ENCODE data around the gene SEMA3F.

Gene SEMA3F

GRCh38 chr3:50158530-50159146 is 3.5 kb downstream of the SEMA3F start:
- no peak for DNase-seq (ENCODE audit: low read depth)
- TF ChIP-seq CTCF (conservative IDR thresholded peaks at IDR 0.05; ENCODE audit: control insufficient read depth, insufficient read depth, low read depth, low read length): no peak
- H3K4me3 ChIP-seq (ENCODE audit: control insufficient read depth, low read depth, low read length): no peak overlapping the region

- no peak overlapping the region for H3K4me3 ChIP-seq (ENCODE audit: control insufficient read depth, low read depth, low read length)
- TF ChIP-seq CTCF (conservative IDR thresholded peaks at IDR 0.05; ENCODE audit: control insufficient read depth, insufficient read depth, low read depth, low read length): no peak
- no peak for DNase-seq (ENCODE audit: low read depth)
These were observed 5.4 kb downstream of the SEMA3F start for GRCh38 chr3:50160561-50160983.

GRCh38 chr3:50161320-50161719 is 6.2 kb downstream of the SEMA3F start:
- H3K4me3 ChIP-seq (ENCODE audit: control insufficient read depth, low read depth, low read length): no peak overlapping the region
- TF ChIP-seq CTCF (conservative IDR thresholded peaks at IDR 0.05; ENCODE audit: control insufficient read depth, insufficient read depth, low read depth, low read length): no peak
- no peak for DNase-seq (ENCODE audit: low read depth)

GRCh38 chr3:50162034-50162883 is 7.1 kb downstream of the SEMA3F start:
- TF ChIP-seq CTCF (conservative IDR thresholded peaks at IDR 0.05; ENCODE audit: control insufficient read depth, insufficient read depth, low read depth, low read length): no peak
- H3K4me3 ChIP-seq (ENCODE audit: control insufficient read depth, low read depth, low read length): no peak overlapping the region
- DNase-seq (ENCODE audit: low read depth): no peak

GRCh38 chr3:50163572-50164455 is 8.7 kb downstream of the SEMA3F start:
- TF ChIP-seq CTCF (conservative IDR thresholded peaks at IDR 0.05; ENCODE audit: control insufficient read depth, insufficient read depth, low read depth, low read length): no peak
- peak; percentile 91 for DNase-seq (ENCODE audit: low read depth)
- no peak overlapping the region for H3K4me3 ChIP-seq (ENCODE audit: control insufficient read depth, low read depth, low read length)

- no peak for TF ChIP-seq CTCF (conservative IDR thresholded peaks at IDR 0.05; ENCODE audit: control insufficient read depth, insufficient read depth, low read depth, low read length)
- no peak overlapping the region for H3K4me3 ChIP-seq (ENCODE audit: control insufficient read depth, low read depth, low read length)
- DNase-seq (ENCODE audit: low read depth): no peak
These were observed 9.4 kb downstream of the SEMA3F start for GRCh38 chr3:50164481-50164880.
